GM18517 (cell line): ENCODE data around the gene TH.

Source experiments
- ATAC-seq: cut with Tn5 transposase; IDR thresholded peaks from one replicate; pipeline ENCODE4 v1.9.1; 2021; ENCODE audit warnings: mild to moderate bottlenecking, moderate library complexity; ENCODE audit not compliant: unreplicated experiment

TH gene

GRCh38 chr11:2115308-2115707 lies 56.3 kb downstream of the TH start:
- ATAC-seq, result no peak

DNA sequence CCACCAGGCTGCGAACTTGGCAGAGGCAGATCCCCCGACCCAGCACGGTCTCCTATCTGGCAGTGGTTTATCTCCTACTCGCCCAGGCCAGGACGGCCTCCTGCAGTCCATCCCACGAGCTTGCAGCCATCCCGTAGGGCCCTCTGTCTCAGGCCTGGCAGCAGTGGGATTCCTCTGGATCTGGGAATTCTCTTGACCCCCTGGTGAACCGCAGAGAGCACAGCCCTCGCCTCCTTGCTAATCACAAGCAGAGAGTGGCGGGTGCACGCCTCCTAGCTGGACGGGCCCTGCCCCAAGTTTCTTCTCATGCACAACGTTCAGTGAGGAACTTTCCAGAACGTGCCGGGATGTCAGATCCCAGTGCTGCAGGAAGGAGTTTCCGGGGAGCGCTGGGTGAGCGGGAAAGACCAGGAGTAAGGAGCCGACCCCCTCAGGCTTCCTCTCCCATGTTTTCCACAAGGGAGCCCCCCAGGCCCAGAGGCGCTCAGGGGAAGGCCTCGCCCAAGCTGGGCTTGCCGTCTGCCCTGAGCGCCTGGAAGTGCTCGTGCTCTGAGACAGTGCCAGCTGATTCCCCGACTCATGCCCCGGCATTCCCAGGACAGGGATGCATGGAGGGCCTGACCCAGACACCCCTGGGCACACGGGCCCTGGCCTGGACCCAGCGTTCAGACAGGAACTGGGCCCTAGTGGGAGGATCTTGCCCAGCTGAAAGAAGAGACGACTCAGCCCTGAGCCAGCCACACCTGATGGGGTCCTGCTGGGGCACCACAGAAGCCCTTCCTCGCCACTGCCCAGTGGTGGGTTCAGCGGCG lies 57.0 kb downstream of the TH start:
- no peak for ATAC-seq
